ENCODE data around the gene TNFRSF14.

Gene TNFRSF14

DNA sequence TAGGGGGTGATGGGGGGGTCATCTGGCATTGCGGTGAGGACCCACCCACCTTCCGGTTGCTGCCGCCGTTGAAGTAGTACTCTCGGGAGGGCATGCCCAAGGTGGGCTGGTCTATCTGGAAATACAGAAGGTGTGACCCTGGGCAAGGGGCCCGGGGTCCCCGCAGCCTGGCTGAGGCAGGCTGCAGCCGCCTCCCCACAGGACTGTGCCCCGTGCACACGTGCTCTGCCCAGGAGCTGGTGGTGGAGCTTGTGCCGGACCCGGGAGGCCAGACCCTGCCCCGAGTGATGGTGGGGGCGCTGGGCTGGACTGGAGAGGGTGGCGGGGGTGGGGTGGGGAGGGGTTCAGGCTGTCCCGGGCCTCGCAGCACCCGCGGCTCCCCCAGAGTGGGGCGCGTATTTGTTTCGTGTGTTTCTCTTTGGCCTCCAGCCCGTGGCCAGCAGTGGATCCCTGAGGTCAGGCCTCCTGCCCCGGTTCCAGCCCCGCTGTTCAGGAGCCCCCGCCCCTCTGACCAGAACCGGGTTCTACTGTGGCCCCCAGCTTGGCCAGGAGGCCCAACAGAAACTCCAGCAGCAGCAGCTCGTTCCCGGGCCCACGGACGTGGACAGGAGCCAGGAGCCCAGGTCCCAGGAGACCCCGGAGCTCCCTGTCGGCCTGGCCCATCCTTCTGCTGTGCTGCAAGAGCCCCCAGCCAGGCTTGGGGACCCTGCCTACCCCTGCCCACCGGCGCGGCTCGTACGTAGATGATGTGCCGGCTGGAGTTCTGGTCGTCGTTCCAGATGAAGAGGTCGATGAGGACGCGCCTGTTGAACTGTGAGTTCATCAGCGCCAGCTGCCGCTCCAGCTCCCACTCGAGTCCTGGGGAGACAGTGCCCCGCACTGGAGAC is 49.6 kb downstream of the TNFRSF14 start:
- TF ChIP-seq, protein P1, sequence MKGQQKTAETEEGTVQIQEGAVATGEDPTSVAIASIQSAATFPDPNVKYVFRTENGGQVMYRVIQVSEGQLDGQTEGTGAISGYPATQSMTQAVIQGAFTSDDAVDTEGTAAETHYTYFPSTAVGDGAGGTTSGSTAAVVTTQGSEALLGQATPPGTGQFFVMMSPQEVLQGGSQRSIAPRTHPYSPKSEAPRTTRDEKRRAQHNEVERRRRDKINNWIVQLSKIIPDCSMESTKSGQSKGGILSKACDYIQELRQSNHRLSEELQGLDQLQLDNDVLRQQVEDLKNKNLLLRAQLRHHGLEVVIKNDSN (IDR thresholded peaks at IDR 0.05): no peak
- TF ChIP-seq YY1 (IDR thresholded peaks at IDR 0.05; ENCODE audit: low read depth): no peak
- no peak for TF ChIP-seq RAD21 (IDR thresholded peaks at IDR 0.05; ENCODE audit: low read depth)
- TF ChIP-seq TEAD4 (IDR thresholded peaks at IDR 0.05): no peak
- no peak for TF ChIP-seq CEBPB (IDR thresholded peaks at IDR 0.05)
- no peak for TF ChIP-seq CREB1 (IDR thresholded peaks at IDR 0.05; ENCODE audit: low read depth)
- TF ChIP-seq EGR1 (IDR thresholded peaks at IDR 0.05): no peak
- TF ChIP-seq TCF12 (IDR thresholded peaks at IDR 0.05; ENCODE audit: low read depth): no peak
- TF ChIP-seq, protein P2, sequence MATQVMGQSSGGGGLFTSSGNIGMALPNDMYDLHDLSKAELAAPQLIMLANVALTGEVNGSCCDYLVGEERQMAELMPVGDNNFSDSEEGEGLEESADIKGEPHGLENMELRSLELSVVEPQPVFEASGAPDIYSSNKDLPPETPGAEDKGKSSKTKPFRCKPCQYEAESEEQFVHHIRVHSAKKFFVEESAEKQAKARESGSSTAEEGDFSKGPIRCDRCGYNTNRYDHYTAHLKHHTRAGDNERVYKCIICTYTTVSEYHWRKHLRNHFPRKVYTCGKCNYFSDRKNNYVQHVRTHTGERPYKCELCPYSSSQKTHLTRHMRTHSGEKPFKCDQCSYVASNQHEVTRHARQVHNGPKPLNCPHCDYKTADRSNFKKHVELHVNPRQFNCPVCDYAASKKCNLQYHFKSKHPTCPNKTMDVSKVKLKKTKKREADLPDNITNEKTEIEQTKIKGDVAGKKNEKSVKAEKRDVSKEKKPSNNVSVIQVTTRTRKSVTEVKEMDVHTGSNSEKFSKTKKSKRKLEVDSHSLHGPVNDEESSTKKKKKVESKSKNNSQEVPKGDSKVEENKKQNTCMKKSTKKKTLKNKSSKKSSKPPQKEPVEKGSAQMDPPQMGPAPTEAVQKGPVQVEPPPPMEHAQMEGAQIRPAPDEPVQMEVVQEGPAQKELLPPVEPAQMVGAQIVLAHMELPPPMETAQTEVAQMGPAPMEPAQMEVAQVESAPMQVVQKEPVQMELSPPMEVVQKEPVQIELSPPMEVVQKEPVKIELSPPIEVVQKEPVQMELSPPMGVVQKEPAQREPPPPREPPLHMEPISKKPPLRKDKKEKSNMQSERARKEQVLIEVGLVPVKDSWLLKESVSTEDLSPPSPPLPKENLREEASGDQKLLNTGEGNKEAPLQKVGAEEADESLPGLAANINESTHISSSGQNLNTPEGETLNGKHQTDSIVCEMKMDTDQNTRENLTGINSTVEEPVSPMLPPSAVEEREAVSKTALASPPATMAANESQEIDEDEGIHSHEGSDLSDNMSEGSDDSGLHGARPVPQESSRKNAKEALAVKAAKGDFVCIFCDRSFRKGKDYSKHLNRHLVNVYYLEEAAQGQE (IDR thresholded peaks at IDR 0.05; ENCODE audit: low read depth): no peak
- TF ChIP-seq NFIC (IDR thresholded peaks at IDR 0.05): no peak
- no peak for TF ChIP-seq TAF1 (IDR thresholded peaks at IDR 0.05; ENCODE audit: low read depth)
- TF ChIP-seq, protein P3, sequence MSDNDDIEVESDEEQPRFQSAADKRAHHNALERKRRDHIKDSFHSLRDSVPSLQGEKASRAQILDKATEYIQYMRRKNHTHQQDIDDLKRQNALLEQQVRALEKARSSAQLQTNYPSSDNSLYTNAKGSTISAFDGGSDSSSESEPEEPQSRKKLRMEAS (IDR thresholded peaks at IDR 0.05): no peak
- no peak for TF ChIP-seq EP300 (IDR thresholded peaks at IDR 0.05; ENCODE audit: borderline replicate concordance)

DNA sequence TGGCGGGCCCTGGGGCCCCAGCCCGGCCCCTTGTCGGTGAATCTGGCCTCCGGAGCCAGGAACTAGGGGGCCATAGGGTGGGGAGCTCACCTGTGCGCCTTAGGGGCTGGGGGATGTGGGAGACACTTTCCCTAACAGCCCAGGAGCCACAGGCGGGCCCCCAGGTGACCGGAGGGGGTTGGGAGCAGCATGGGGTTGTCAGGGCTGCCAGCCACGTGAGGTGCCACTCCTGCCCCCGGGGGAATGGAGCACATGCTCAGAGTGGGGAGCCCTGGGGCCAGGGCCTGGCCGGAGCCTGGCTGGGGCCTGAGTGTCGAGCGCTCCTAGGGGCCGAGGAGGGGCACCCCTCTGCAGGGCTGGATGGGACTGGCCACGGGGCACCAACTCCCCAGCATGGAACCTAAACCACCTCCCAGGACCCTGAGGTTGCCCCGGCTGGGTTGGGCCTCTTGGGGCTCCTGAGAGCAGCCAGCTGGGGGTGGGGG is 50.3 kb downstream of the TNFRSF14 start:
- TF ChIP-seq CREB1 (IDR thresholded peaks at IDR 0.05; ENCODE audit: low read depth): no peak
- TF ChIP-seq, protein P2 (IDR thresholded peaks at IDR 0.05; ENCODE audit: low read depth): no peak
- no peak for TF ChIP-seq TEAD4 (IDR thresholded peaks at IDR 0.05)
- TF ChIP-seq, protein P3 (IDR thresholded peaks at IDR 0.05): no peak
- TF ChIP-seq EGR1 (IDR thresholded peaks at IDR 0.05): no peak
- TF ChIP-seq TAF1 (IDR thresholded peaks at IDR 0.05; ENCODE audit: low read depth): no peak
- no peak for TF ChIP-seq RAD21 (IDR thresholded peaks at IDR 0.05; ENCODE audit: low read depth)
- TF ChIP-seq TCF12 (IDR thresholded peaks at IDR 0.05; ENCODE audit: low read depth): no peak
- TF ChIP-seq FOXM1 (IDR thresholded peaks at IDR 0.05; ENCODE audit: borderline replicate concordance, low read depth): no peak
- no peak for TF ChIP-seq CEBPB (IDR thresholded peaks at IDR 0.05)
- TF ChIP-seq, protein P1 (IDR thresholded peaks at IDR 0.05): no peak
- TF ChIP-seq YY1 (IDR thresholded peaks at IDR 0.05; ENCODE audit: low read depth): no peak
- no peak for TF ChIP-seq ZBTB7A (IDR thresholded peaks at IDR 0.05; ENCODE audit: low read depth)
- TF ChIP-seq NFIC (IDR thresholded peaks at IDR 0.05): no peak

DNA sequence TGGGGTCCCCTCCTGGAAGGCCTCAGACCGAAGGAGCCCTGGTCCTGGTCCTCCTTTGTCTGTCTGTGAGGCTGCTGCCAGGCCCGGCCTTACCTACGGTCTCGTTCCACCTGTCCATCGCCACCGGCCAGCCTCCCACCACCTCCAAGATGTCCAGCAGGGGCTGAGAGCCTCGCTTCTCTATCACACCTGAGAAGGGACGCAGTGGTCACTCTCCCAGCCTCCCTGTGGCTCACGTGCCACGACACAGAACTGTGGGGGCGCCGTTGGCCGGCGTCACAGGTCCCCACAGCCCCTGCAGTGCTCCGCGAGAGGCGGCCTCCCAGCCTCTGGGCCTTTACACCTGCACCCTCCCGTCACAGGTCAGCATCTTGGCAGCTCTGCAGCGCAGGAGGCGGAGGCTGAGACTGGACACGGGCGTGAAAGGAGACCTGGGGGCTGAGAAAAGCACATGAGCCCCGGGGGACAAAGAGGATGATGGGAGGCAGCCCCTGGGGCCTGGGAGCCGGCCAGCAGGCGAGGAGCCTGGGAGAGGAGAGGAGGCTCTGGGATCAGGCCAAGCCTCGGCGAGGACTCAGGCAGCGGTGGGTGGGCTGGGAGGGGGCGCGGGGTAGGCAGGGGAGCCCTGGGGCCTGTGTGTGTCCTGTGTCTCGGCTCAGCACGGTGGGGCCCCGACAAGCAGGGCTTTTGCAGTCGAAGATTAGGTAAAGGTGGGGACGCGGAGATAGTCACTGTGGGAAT is 50.9 kb downstream of the TNFRSF14 start:
- no peak for TF ChIP-seq NFIC (IDR thresholded peaks at IDR 0.05)
- no peak for TF ChIP-seq RAD21 (IDR thresholded peaks at IDR 0.05; ENCODE audit: low read depth)
- no peak for TF ChIP-seq TAF1 (IDR thresholded peaks at IDR 0.05; ENCODE audit: low read depth)
- no peak for TF ChIP-seq FOXM1 (IDR thresholded peaks at IDR 0.05; ENCODE audit: borderline replicate concordance, low read depth)
- TF ChIP-seq EP300 (IDR thresholded peaks at IDR 0.05; ENCODE audit: borderline replicate concordance): no peak
- no peak for TF ChIP-seq EGR1 (IDR thresholded peaks at IDR 0.05)
- TF ChIP-seq, protein P1 (IDR thresholded peaks at IDR 0.05): no peak
- TF ChIP-seq, protein P3 (IDR thresholded peaks at IDR 0.05): no peak
- TF ChIP-seq YY1 (IDR thresholded peaks at IDR 0.05; ENCODE audit: low read depth): no peak
- no peak for TF ChIP-seq CREB1 (IDR thresholded peaks at IDR 0.05; ENCODE audit: low read depth)
- TF ChIP-seq, protein P2 (IDR thresholded peaks at IDR 0.05; ENCODE audit: low read depth): no peak
- TF ChIP-seq ZBTB7A (IDR thresholded peaks at IDR 0.05; ENCODE audit: low read depth): no peak
- TF ChIP-seq TCF12 (IDR thresholded peaks at IDR 0.05; ENCODE audit: low read depth): no peak
